Ishikawa (cell line): ENCODE measurements around the gene SEC63.

Source experiments
- CEBPB ChIP-seq: IDR thresholded peaks from 2 replicates; pipeline ENCODE4 v1.6.1; 2012
- CREB1 ChIP-seq: IDR thresholded peaks from 2 replicates; pipeline ENCODE4 v1.6.1; 2012; ENCODE audit warnings: low read depth
- EGR1 ChIP-seq: IDR thresholded peaks from 2 replicates; pipeline ENCODE4 v1.6.1; 2012
- EP300 ChIP-seq: IDR thresholded peaks from 2 replicates; pipeline ENCODE4 v1.6.1; 2012; ENCODE audit warnings: borderline replicate concordance
- FOXM1 ChIP-seq: IDR thresholded peaks from 2 replicates; pipeline ENCODE4 v1.6.1; 2012; ENCODE audit warnings: low read depth, borderline replicate concordance
- NFIC ChIP-seq: IDR thresholded peaks from 2 replicates; pipeline ENCODE4 v1.6.1; 2012
- RAD21 ChIP-seq: IDR thresholded peaks from 2 replicates; pipeline ENCODE4 v1.6.1; 2012; ENCODE audit warnings: low read depth
- TAF1 ChIP-seq: IDR thresholded peaks from 2 replicates; pipeline ENCODE4 v1.6.1; 2012; ENCODE audit warnings: low read depth, mild to moderate bottlenecking
- TCF12 ChIP-seq: IDR thresholded peaks from 2 replicates; pipeline ENCODE4 v1.6.1; 2012; ENCODE audit warnings: low read depth
- TEAD4 ChIP-seq: IDR thresholded peaks from 2 replicates; pipeline ENCODE4 v1.6.1; 2012
- YY1 ChIP-seq: IDR thresholded peaks from 2 replicates; pipeline ENCODE4 v1.6.1; 2012; ENCODE audit warnings: low read depth
- ZBTB7A ChIP-seq: IDR thresholded peaks from 2 replicates; pipeline ENCODE4 v1.6.1; 2012; ENCODE audit warnings: low read depth
- TF ChIP-seq, protein P1 (sequence below): IDR thresholded peaks from 2 replicates; pipeline ENCODE4 v1.6.1; 2012; ENCODE audit warnings: low read depth, mild to moderate bottlenecking
- TF ChIP-seq, protein P2 (sequence below): IDR thresholded peaks from 2 replicates; pipeline ENCODE4 v1.6.1; 2012
- TF ChIP-seq, protein P3 (sequence below): IDR thresholded peaks from 2 replicates; pipeline ENCODE4 v1.6.1; 2012

The SEC63 gene

DNA sequence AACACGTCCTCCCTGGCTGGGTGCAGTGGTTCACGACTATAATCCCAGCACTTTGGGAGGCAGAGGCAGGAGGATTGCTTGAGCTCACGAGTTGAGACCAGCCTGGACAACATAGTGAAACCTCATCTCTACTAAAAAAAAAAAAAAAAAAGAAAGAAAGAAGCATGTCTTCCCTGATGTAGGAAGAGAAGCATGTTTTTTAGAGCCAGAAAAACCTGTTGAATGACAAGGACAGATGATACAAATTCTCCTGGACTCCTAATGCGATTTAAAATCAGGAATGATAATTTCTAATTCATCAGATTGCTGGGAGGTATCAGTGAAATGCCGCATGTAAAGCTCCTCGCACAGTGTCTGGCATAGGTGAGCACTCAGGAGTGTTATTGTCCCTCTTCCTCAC is 23.7 kb upstream of the SEC63 start:
- no peak for TF ChIP-seq RAD21
- TF ChIP-seq CEBPB = no peak
- TF ChIP-seq TEAD4 = no peak
- no peak for TF ChIP-seq YY1
- no peak for TF ChIP-seq FOXM1
- TF ChIP-seq, protein P1, sequence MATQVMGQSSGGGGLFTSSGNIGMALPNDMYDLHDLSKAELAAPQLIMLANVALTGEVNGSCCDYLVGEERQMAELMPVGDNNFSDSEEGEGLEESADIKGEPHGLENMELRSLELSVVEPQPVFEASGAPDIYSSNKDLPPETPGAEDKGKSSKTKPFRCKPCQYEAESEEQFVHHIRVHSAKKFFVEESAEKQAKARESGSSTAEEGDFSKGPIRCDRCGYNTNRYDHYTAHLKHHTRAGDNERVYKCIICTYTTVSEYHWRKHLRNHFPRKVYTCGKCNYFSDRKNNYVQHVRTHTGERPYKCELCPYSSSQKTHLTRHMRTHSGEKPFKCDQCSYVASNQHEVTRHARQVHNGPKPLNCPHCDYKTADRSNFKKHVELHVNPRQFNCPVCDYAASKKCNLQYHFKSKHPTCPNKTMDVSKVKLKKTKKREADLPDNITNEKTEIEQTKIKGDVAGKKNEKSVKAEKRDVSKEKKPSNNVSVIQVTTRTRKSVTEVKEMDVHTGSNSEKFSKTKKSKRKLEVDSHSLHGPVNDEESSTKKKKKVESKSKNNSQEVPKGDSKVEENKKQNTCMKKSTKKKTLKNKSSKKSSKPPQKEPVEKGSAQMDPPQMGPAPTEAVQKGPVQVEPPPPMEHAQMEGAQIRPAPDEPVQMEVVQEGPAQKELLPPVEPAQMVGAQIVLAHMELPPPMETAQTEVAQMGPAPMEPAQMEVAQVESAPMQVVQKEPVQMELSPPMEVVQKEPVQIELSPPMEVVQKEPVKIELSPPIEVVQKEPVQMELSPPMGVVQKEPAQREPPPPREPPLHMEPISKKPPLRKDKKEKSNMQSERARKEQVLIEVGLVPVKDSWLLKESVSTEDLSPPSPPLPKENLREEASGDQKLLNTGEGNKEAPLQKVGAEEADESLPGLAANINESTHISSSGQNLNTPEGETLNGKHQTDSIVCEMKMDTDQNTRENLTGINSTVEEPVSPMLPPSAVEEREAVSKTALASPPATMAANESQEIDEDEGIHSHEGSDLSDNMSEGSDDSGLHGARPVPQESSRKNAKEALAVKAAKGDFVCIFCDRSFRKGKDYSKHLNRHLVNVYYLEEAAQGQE = no peak
- TF ChIP-seq TCF12 = no peak
- TF ChIP-seq, protein P2, sequence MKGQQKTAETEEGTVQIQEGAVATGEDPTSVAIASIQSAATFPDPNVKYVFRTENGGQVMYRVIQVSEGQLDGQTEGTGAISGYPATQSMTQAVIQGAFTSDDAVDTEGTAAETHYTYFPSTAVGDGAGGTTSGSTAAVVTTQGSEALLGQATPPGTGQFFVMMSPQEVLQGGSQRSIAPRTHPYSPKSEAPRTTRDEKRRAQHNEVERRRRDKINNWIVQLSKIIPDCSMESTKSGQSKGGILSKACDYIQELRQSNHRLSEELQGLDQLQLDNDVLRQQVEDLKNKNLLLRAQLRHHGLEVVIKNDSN = no peak
- no peak for TF ChIP-seq NFIC
- TF ChIP-seq, protein P3, sequence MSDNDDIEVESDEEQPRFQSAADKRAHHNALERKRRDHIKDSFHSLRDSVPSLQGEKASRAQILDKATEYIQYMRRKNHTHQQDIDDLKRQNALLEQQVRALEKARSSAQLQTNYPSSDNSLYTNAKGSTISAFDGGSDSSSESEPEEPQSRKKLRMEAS = no peak
- TF ChIP-seq CREB1 = no peak
- no peak for TF ChIP-seq EGR1
- no peak for TF ChIP-seq TAF1
- TF ChIP-seq EP300 = no peak

DNA sequence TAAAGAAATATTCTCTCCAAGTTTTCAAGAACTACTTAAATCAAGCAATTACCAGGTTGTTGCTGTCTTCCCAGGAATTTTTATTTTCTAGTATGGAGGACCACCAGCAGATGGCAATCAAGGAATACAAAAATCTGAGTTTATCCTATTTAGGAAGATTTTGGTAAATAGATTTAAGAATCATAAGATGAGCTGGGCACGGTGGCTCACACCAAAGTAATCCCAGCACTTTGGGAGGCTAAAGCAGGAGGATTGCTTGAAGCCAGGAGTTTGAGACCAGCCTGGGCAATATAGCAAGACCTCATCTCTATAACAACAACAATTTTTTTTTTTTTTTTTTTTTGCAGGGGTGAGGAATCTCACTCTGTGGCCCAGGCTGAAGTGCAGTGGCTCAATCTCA is 19.3 kb upstream of the SEC63 start:
- TF ChIP-seq, protein P2 = no peak
- TF ChIP-seq RAD21 = peak; percentile 55

DNA sequence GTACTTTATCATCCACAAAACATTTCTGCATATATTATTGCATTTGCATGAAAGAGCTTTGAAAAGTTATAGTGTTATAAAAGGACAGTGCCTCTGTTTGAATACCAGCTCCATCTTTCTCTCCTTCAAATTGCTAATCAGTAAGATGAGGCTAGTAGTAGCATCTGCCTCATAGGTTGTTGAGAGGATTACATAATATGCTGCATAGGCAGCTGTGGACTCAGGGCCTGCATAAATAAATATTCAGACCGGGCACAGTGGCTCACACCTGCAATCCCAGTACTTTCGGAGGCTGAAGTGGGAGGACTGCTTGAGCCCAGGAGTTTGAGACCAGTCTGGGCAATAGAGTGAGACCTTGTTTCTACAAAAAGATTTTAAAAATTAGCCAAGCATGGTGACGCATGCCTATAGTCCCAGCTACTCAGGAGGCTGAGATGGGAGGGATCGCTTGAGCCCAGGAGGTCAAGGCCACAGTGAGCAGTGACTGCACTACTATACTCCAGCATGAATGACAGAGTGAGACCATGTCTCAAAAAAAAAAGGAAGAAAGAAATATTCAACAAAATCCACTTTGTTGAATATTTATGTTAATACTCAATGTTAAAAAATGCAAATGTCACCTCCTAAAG is 18.3 kb upstream of the SEC63 start:
- TF ChIP-seq FOXM1 = no peak
- TF ChIP-seq YY1 = no peak
- no peak for TF ChIP-seq TCF12
- TF ChIP-seq ZBTB7A = no peak
- TF ChIP-seq, protein P1 = no peak
- no peak for TF ChIP-seq TEAD4
- no peak for TF ChIP-seq EGR1
- TF ChIP-seq, protein P2 = no peak
- TF ChIP-seq NFIC = no peak
- TF ChIP-seq RAD21 = no peak
- no peak for TF ChIP-seq EP300
- TF ChIP-seq, protein P3 = no peak
- TF ChIP-seq CREB1 = no peak
- TF ChIP-seq CEBPB = no peak
- TF ChIP-seq TAF1 = no peak

DNA sequence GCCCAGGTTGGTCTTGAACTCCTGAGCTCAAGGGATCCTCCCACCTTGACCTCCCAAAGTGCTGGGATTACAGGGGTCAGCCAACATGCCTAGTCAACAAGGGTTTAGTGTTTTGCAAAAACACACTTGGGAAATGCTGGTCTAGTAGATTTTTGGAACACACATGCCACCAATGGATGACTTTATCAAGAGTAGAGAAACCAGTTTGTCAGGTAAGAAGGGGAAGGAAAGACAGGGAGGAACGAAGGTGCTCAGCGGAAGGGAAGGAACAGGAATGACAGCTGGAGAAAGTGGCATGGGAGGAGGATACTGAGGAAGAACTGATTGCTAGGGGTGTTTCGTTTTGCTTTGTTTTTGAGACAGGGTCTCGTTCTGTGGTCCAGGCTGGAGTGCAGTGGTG is 15.6 kb upstream of the SEC63 start:
- TF ChIP-seq CEBPB = no peak

DNA sequence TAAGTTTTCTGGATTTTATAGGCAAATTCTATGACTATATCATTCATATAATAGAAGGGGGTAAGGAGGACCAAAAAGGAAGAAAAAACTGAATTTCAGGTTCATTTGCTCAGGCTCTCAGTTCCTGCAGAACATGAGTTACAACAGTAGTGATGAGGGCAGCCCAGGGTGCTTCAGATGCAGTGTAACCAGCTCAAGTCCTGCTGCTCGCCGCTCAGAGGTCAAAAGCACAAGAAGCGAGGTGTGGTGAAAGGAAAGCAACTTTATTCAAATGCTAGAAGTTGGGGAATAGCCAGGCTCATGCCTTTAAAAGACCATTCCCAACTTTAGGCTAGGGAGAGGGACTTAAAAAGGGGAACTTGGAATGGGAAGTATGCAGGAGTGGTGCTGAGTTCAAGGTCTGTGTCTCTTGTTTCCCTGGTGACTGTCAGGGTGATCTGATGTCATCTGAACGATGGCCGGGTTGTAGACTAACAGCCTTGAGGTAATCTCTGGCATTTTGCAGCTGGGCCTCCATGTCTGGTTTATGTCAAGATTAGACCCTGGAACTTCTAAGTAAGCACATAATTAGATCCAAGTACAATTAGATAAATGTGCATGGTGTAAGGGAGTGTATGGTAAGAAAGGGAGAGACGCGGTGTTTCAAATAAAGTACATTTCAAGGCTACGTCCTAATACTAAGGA is 14.5 kb upstream of the SEC63 start:
- TF ChIP-seq, protein P2 = no peak
- TF ChIP-seq, protein P3 = no peak
- TF ChIP-seq YY1 = no peak
- TF ChIP-seq EP300 = no peak
- TF ChIP-seq ZBTB7A = no peak
- TF ChIP-seq NFIC = no peak
- no peak for TF ChIP-seq TEAD4
- TF ChIP-seq TAF1 = no peak
- no peak for TF ChIP-seq CREB1
- no peak for TF ChIP-seq TCF12
- TF ChIP-seq CEBPB = no peak
- TF ChIP-seq RAD21 = no peak
- TF ChIP-seq, protein P1 = no peak
- no peak for TF ChIP-seq FOXM1
- no peak for TF ChIP-seq EGR1
